HG03342 (cell line): ENCODE results near the gene SEC16A.

Experiments used
- ATAC-seq: cut with Tn5 transposase; IDR thresholded peaks from one replicate; pipeline ENCODE4 v1.9.1; 2021; ENCODE audit warnings: mild to moderate bottlenecking, moderate library complexity; ENCODE audit not compliant: unreplicated experiment

SEC16A gene, protein sequence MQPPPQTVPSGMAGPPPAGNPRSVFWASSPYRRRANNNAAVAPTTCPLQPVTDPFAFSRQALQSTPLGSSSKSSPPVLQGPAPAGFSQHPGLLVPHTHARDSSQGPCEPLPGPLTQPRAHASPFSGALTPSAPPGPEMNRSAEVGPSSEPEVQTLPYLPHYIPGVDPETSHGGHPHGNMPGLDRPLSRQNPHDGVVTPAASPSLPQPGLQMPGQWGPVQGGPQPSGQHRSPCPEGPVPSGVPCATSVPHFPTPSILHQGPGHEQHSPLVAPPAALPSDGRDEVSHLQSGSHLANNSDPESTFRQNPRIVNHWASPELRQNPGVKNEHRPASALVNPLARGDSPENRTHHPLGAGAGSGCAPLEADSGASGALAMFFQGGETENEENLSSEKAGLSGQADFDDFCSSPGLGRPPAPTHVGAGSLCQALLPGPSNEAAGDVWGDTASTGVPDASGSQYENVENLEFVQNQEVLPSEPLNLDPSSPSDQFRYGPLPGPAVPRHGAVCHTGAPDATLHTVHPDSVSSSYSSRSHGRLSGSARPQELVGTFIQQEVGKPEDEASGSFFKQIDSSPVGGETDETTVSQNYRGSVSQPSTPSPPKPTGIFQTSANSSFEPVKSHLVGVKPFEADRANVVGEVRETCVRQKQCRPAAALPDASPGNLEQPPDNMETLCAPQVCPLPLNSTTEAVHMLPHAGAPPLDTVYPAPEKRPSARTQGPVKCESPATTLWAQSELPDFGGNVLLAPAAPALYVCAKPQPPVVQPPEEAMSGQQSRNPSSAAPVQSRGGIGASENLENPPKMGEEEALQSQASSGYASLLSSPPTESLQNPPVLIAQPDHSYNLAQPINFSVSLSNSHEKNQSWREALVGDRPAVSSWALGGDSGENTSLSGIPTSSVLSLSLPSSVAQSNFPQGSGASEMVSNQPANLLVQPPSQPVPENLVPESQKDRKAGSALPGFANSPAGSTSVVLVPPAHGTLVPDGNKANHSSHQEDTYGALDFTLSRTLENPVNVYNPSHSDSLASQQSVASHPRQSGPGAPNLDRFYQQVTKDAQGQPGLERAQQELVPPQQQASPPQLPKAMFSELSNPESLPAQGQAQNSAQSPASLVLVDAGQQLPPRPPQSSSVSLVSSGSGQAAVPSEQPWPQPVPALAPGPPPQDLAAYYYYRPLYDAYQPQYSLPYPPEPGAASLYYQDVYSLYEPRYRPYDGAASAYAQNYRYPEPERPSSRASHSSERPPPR (N-terminal part only)

DNA sequence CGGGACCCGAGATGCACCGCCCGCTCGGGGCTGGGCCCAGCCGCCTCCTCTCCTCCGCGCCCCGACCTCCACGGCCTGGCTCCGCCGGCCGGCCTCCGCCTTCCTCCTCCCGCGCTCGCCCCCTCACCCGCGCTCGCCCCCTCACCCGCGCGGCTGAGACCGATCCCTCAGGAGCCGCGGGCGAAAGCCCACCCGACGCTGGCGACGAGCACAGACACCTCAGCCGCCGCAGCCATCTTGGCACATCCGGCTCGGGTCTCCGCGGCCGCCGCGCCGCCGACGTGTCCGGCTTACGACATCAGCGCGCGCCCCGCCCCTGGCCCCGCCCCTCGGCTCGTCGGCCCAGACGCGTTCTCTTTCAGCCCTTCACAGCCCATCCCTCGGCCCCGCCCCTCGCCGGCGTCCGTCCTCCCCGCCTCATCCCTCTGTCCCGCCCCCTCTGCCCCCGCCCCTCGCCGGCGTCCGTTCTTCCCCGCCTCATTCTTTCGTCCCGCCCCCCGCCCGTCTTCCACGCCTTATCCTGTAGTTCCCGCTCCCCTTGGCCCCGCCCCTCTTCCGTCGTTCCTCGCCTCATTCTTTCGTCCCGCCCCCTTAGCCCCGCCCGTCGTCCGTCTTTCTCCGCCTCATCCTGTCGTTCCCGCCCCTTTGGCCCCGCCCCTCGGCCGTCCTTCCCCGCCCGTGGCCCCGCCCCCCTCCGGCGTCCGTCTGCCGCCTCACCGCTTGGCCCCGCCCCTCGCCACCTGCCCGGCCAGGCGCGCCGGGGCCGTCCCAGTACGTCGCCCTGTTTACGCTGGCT is at the start of gene SEC16A:
Gene SEC16A (minus strand): TSS at position 248 of the 796 bp plus-strand sequence. CDS start 5,425 bp downstream, outside the sequence.
- ATAC-seq: peak; percentile 52

DNA sequence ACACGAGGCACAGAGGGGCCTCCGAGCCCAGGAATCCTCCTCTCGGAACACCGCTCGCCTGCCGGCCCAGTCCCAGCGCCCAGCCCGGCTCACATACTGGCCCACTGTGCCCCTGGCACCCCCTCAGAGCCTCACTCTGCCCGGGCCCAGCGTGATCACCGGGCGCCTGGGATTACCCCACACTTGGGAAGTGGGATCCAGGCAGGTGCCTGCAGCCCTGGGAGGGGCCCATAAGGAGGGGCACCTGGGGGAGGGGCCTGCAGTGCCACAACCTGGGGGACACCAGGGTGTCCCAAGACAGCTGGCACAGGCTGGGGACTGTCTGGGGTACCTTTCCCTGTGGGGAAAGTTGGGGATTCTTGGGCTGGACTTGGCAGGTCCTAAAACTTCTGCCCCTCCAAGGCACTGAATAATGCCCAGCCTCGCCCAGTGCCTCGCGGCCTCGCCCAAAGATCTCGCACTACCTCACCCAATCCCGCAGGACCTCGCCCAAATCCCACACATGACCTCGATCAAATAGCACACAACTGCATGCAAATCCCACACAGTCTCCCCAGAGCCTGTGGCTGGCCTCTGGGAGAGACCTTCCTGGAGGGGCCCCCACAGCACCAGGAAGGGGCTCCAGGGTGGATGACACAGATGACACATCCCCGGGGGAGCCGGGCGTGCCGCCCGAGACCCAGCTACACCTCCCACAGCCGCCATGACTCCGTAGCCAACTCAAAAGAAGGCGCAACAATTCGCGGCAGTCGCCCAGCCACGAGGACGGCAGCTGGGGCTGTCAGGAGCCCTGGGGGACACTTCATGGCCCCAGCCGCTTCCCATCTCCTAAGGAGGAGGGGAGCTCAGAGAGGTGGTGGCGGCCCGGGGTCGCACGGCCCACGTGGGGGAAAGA is 49.3 kb upstream of the SEC16A start:
- no peak for ATAC-seq

DNA sequence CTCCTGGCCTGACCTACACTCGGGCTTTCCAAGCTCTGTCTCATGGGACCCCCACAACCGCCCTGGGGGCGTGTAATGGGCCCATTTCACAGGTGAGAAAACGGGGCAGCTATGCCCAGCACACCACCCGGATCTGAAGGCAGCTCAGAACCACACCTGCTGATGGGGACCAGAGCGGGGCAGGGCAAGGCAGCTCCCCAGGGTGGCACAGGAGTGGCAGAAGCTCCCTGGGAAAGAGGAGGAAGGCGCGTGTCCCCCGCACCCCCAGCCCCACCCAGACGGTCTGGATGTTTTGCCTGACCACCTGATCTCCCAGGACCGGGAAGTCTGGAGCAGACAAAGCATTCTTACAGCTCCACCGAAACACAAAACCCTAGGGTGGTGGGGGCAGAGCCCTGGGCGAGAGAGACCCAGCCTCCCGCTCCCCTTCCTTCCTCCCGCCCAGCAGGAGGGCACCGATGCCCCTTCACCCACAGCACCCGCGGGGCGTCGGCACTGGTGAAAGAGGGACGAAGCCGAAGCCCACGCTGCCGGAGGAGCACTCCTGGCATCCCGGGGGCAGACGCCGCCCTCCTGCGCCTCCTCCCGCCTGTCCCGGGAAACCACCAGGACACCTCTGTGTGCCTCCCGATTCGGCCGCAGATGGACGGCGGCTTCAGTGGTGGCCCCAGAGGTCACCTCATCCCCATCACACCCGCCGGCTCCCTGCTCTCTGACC is 48.5 kb upstream of the SEC16A start:
- ATAC-seq: no peak

DNA sequence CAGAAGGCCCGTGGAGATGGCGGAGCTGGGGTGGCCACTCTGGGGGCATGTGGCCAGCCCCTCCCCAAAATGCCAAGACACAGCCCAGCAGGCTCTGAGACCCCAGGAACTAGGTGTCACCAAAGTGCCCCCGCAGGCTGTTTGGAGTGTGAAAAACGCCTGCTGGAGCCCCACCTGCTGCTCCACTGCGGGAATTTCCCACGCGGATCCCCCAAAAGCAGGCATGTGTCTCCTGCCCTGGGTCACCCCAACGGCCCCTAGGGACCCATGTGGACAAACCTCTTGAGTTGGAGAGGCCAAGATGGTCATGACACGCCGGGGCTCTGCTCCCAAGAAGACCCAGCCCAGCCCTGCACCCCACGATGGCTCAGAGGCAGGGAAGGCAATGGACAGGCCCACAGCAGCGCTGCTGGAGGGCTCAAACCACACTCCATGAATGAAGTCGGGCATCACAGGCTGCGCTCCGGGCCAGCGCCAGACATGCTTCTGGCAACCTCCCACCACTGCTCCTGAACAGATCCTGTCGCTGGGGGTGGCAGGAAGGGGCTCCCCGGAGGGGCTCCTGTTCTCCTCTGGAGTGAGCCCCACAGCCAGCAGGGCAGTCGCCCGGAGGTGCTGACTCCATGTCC is 47.7 kb upstream of the SEC16A start:
- ATAC-seq: no peak

DNA sequence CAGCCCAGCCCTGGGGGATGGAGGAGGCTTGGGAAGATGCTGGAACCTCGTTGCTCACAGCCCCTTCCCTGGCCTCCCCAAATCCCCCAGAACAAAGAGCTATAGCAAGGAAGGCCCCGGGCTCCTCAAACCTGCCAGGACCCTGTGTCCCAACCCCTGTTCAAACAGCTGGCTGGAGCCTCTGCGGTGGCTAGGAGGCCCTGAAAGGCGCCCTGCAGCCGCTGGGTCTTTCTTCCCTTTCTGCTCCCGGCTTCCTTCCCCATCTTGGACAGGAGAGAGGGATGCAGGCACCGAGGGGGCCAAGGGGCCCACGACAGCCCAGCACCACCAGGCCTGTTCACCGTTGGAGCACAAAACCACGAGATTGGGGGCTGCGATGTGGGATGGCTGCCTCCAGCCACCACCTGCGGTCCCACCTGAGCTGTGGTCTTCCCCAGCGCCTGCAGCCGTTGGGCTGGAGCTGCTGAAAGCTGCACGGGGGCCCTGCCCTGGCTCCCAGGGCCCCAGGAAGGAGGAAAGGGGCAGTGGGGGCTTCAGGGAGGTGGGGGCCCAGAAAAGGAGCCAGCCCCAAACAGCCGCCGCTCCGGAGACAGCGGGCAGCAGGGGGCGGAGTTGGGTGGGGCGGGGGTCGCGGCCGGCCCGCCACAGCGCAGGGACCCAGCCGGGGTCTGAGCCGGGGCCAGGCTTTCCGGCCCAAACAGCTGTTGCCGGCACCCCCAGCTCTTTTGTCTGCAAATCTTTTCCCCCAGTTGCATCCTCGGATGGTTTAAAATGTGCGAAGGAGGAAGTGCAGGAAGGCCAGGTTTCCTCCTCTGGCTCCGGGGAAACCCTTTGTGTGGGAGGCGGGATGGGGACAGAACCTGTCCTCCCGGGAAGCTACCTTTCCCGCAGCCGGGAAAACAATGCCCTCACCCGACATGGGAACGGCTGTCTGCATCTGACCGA is 46.9 kb upstream of the SEC16A start:
- no peak for ATAC-seq

DNA sequence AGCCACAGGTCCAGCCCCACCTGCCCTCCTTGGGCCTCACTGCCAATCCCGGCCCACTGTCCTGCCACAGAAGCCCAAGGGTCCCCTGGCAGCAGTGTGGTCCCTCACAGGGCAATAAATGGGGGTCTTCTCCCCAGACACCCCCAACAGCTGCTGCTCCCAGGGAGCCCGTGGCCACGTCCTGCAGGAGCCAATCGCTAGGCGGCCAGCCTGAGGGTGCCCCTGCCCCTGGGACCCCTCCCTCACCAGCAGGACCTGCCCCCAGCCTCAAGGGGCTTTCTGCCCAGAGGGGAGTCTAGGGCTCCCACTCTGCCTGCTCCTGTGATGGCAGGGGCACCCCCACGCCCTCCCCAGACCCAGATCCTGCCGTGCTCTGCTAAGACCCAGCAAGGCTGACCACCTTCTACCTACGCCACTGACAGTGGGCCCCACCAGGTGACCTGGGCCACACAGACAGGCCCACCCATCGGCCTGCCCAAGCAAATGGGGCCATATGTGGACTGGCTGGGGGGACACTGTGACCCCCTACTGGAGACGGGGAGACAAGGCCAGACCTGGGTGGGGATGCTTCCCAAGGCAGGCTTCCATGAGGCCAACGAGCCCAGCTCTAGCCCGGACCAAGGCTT is 46.0 kb upstream of the SEC16A start:
- no peak for ATAC-seq

DNA sequence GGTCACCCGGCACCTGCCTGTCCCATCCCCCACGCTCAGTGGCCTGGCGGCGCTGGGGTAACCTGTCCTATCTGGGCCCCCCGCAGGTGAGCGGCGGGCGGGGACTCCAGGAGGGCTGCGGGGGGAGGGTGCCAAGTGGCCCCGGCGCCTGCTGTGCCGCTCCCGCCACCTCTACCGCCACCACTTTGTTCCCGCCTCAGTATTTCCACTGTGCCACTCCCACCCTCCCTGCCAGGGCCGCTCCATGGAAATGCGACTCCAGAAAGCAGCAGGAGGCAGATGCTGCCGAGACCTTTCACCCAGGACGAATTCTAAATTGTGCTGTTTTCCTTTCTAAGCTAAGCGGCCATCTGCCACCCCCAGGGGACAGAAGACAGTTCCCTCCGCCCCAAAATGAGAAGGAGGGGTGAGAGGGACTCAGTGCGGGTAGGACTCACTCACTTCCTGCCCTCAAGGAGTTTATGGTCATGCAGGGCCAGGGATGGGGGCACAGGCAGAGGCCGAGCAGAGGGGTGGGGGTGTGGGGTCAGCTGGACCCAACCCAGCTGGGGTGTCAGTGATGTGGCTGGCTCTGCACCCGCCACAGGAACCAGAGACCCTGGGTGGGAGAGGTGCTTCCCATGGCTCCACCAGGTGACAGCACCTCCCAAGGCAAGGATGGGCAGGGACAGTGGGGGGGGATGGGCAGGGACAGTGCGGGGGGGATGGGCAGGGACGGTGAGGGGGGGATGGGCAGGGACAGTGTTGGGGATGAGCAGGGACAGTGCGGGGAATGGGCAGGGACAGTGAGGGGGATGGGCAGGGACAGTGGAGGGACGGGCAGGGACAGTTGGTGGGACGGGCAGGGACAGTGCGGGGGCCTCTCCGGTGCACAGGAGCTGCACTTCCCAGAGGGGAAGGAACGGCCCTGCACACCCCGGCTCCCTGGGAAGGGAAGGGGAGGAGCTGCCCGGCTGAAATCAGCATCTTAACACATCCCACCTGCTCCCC is 45.2 kb upstream of the SEC16A start:
- no peak for ATAC-seq

DNA sequence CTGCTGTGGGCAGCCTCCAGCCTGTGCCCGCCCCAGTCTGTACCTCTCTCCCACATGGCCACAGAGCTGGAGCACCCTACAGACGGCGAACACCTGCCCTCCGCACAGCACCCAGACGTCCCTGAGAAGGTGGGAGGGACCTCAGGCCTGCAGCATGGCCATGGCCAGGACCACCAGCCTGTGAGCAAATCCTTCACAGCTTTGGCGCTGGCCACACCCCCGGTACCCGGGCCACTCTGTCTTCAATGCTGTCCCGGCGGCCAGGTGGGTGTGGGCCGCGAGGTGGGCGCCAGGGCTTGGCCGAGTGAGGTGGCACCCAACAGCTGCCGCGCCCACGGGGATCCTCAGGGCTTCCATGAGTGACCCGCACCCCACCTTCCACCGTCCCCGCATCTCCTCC is 44.3 kb upstream of the SEC16A start:
- no peak for ATAC-seq

DNA sequence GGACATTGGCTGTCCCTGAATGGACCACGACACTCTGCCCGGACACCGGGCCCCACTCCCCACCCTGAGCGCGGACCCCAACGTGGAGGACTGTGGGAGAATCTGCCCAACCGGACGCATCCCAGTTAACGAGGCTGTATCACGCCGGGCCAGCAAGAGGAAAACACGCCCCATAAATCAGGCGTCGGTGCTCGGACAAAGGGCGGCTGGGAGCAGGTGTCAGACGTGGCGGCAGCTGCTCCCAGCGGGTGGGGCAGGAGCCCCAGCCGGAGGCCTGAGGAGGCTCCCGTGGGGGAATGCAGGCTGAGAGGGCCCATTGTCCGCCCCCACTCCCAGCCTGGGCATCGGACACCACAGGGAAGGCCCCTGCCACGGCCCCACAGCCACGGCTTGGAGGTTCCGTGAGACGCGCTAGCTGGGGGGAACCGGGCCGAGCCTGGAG is 43.8 kb upstream of the SEC16A start:
- no peak for ATAC-seq

DNA sequence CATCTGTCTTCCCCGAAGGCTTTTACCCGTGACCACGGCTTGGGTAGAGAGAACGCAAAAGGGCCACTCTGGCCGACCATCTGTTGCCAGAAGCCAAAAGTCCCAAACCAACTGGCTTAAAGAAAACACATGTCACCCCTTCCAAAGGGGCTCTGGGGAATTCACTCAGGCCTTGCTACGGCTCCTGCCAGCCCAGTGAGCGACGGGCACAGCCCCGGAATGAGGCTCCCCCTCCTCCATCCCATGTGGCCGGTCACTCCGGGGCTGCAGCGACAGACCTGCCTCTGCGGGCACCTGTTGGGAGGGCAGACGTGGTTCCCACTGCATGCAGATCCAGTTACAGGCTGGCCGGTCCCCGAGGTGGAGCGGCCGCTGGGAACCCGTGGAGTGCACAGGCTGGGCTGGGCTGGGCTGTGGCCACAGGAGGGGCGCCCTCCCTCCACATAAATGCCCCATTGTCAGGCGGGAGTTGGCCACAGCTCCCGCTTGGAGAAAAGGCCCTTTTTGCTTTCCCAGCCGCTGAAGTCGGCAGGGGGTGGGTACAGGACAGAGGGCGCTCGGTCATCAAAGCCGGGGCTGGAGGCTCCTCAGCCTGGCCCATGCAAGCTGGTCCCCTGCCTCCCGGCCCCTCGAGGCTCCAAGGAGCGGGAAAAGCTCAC is 43.1 kb upstream of the SEC16A start:
- no peak for ATAC-seq

DNA sequence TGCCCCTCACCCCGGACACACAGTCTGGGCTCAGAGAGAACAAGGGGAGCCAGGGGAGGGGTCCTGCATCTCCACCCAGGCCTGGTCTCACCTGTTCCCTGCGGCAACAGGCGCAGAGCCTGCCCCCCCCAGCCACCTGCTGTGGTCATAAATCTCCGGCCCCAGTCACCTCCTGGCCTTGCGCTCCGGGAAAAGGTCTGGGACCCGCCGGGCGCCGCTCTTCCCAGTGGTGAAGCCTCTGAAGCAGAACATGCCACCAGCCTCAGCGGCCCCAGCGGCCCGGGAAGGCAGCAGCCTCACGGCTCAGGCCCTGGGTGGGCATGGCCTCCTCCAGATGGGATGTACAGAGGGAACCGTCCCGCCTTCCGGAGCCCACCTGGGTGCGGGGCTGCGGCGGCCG is 42.4 kb upstream of the SEC16A start:
- ATAC-seq: no peak

DNA sequence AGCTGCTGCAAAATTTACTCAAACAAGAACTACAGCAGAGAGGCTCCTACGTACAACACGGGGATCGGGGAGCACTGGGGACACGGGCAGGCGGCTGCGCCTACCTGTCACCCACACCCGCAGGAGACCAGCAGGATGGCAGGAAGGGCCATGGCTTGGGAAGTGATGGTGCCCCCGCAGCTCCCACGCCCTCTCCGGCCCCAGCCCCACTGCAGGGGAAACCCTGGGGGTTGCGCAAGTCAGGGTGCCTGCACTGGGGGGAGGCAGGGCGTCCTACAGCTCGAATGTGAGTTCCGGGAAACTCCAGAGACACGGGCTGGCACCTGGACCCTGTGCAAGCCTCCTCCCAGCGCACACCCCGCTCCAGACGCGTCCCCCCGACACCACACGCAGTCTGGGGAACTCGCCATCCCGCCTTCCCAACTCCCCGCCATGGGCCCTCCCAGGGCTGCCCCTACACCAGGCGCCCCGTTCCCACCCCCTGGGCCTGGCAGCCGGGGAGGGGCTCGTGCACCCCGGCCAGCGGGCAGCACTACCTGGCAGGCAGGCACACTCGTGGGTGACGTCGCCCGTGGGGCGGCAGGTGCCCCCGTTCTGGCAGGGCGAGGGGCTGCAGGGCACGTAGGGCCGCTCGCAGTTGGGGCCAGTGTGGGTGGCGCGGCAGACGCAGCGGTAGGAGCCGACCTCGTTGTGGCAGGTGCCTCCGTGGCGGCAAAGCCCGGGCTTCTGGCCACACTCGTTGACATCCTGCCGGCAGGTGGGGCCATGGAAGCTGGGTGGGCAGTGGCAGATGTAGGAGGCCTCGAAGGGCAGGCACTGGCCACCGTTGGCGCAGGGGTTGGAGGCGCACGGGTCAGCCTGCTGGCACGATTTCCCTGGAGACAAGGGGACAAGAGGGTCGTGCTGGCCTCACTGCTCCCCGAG is 39.7 kb upstream of the SEC16A start:
- no peak for ATAC-seq

DNA sequence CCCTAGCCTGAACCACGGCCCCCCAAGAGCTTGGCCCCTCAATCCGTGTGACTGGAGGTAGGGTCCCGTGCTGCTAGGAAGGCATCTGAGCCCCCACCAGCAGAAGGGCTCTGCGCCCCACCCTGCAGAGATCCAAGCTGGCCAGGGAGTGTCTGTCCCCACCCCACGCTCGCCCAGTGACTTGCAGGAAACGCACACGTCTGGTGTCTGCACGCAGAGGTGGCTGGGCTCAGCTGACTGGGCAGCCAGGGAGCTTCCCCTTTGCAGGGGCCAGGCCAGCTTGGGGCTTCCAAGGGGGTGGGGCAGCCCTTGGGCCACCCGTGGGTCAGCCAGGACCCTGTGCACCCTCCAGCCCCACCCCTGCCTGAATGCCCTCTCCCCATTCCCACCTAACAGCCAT is 38.7 kb upstream of the SEC16A start:
- ATAC-seq: no peak

DNA sequence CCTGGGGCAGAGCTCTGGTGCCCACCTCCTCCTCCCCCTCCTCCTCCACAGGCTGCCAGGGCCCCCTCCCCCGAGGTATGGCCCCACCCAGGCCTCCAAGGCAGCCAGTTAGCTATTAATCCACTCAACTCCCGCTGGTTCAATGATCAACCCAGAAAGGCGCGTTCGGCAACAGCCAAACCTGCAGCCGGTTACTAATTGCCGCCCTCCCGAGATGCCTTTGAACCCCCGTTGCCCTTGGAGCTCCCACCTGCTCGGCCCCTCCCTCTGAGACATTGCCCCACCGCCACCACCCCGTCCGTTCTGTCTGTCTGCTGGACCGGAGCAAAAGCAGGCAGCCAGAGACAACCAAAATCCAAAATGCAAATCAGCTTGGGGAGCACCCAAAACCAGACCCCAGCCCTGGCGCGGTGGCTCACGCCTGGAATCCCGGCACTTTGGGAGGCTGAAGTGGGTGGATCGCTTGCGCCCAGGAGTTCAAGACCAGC is 37.3 kb upstream of the SEC16A start:
- ATAC-seq: no peak
